CD14-positive monocyte (primary cell): ENCODE data around the gene FANCC. TPM values are rescaled to one million over a fixed set of nuclear protein-coding genes. Genes with fewer than 3 reads are reported as not detected.
A peak's percentile ranks its signal among the peaks of the same experiment; 100 is the strongest.

Source experiments
- DNase-seq, 3 donors: peaks; one replicate each; pipeline ENCODE4 v3.0.0-alpha.2; 2011 to 2022
- H2AFZ ChIP-seq: 2 replicates; pipeline ENCODE4 v1.6.0; 2012; ENCODE audit warnings: mild to moderate bottlenecking, low read depth, low read length, inconsistent platforms; ENCODE audit not compliant: insufficient read depth, poor library complexity, severe bottlenecking
- H3K27ac ChIP-seq, 2 donors: 1 replicate in 1 of 2; 2 replicates in 1 of 2; pipeline ENCODE4 v1.5.1; 2012 to 2013; ENCODE audit warnings: low read length in 2 of 2, control low read depth in 1 of 2, inconsistent platforms in 1 of 2, low read depth in 1 of 2, mild to moderate bottlenecking in 1 of 2
- H3K27me3 ChIP-seq, 2 donors: one replicate each; pipeline versions ENCODE4 v1.6.0 to v1.6.1; 2011 to 2013; ENCODE audit warnings: low read length in 2 of 2; ENCODE audit not compliant: control insufficient read depth in 2 of 2, insufficient read depth in 2 of 2
- H3K36me3 ChIP-seq, 2 donors: replicated peaks in 1 of 2; 1 replicate in 1 of 2; 2 replicates in 1 of 2; pipeline versions ENCODE4 v1.5.1 to v1.6.1; 2012 to 2013; ENCODE audit warnings: low read length in 2 of 2, control low read depth in 1 of 2, inconsistent platforms in 1 of 2, mild to moderate bottlenecking in 1 of 2; ENCODE audit not compliant: insufficient read depth in 2 of 2, control insufficient read depth in 1 of 2
- H3K4me1 ChIP-seq, 2 donors: 1 replicate in 1 of 2; 2 replicates in 1 of 2; pipeline versions ENCODE4 v1.5.1 to v1.6.1; 2012 to 2013; ENCODE audit warnings: low read length in 2 of 2, control low read depth in 1 of 2, inconsistent platforms in 1 of 2, mild to moderate bottlenecking in 1 of 2, moderate library complexity in 1 of 2; ENCODE audit not compliant: insufficient read depth in 2 of 2, control insufficient read depth in 1 of 2
- H3K4me2 ChIP-seq: replicated peaks from 2 replicates; pipeline ENCODE3; 2012; ENCODE audit warnings: low read length, moderate library complexity, mild to moderate bottlenecking; ENCODE audit not compliant: poor library complexity, severe bottlenecking; ENCODE audit errors: extremely low read depth
- H3K4me3 ChIP-seq, 3 experiments: fragments of 200-600 bp in 1 of 3; sonication (generic) in 1 of 3; replicated peaks in 1 of 3; 1 replicate in 2 of 3; 2 replicates in 1 of 3; pipeline ENCODE4 v1.5.1; 2011 to 2013; ENCODE audit warnings: low read length in 3 of 3, mild to moderate bottlenecking in 3 of 3, control low read depth in 2 of 3, low read depth in 2 of 3, inconsistent platforms in 1 of 3, moderate library complexity in 1 of 3
- H3K79me2 ChIP-seq: 2 replicates; pipeline ENCODE4 v1.6.0; 2012; ENCODE audit warnings: mild to moderate bottlenecking, control low read depth, inconsistent platforms, low read length, moderate library complexity; ENCODE audit not compliant: insufficient read depth
- H3K9ac ChIP-seq: 2 replicates; pipeline ENCODE4 v1.6.0; 2017; ENCODE audit warnings: low read length, mild to moderate bottlenecking; ENCODE audit not compliant: insufficient read depth, poor library complexity, severe bottlenecking
- H3K9me3 ChIP-seq, 2 donors: replicated peaks in 1 of 2; 1 replicate in 1 of 2; 2 replicates in 1 of 2; pipeline versions ENCODE4 v1.5.1 to v1.6.1; 2012 to 2013; ENCODE audit warnings: low read length in 2 of 2, control low read depth in 1 of 2; ENCODE audit not compliant: control insufficient read depth in 1 of 2, insufficient read depth in 1 of 2
- H4K20me1 ChIP-seq: 2 replicates; pipeline ENCODE4 v1.6.0; 2012; ENCODE audit warnings: mild to moderate bottlenecking, low read length, control low read depth, moderate library complexity; ENCODE audit not compliant: insufficient read depth
- H3K27ac Mint-ChIP-seq, 7 donors: one replicate each; pipeline ENCODE4 v1.8.0; 2020; ENCODE audit warnings: mild to moderate bottlenecking in 7 of 7, mixed read lengths in 7 of 7, moderate library complexity in 6 of 7, inconsistent platforms in 2 of 7
- H3K27me3 Mint-ChIP-seq, 3 donors: one replicate each; pipeline ENCODE4 v1.8.0; 2021 to 2022; ENCODE audit warnings: low read depth in 3 of 3, mild to moderate bottlenecking in 3 of 3, mixed read lengths in 3 of 3, moderate library complexity in 3 of 3, inconsistent platforms in 1 of 3
- H3K36me3 Mint-ChIP-seq, 2 donors: one replicate each; pipeline ENCODE4 v1.8.0; 2020; ENCODE audit warnings: mixed read lengths in 2 of 2, inconsistent platforms in 1 of 2, mild to moderate bottlenecking in 1 of 2
- H3K4me1 Mint-ChIP-seq: one replicate; pipeline ENCODE4 v1.8.0; 2020; ENCODE audit warnings: mild to moderate bottlenecking, mixed read lengths
- H3K4me3 Mint-ChIP-seq, 2 donors: one replicate each; pipeline ENCODE4 v1.8.0; 2020; ENCODE audit warnings: mild to moderate bottlenecking in 2 of 2, mixed read lengths in 2 of 2, moderate library complexity in 1 of 2
- H3K9me3 Mint-ChIP-seq, 7 donors: one replicate each; pipeline ENCODE4 v1.8.0; 2020 to 2022; ENCODE audit warnings: mixed read lengths in 7 of 7, mild to moderate bottlenecking in 6 of 7, moderate library complexity in 6 of 7, inconsistent platforms in 2 of 7
- CTCF ChIP-seq: fragments of 200-600 bp; IDR thresholded peaks from one replicate; pipeline ENCODE4 v1.8.0; 2022; ENCODE audit warnings: antibody characterized with exemption, mild to moderate bottlenecking
- WGBS: methylation state at CpG from one replicate; pipeline ENCODE4 v1.1.5; 2013; ENCODE audit warnings: missing lambda C conversion rate; ENCODE audit not compliant: insufficient coverage; 5-methylcytosine and 5-hydroxymethylcytosine counted together
- intact Hi-C, 2 donors: fragments of 100-400 bp; cut with micrococcal nuclease; formaldehyde crosslinking; loops; one replicate each; pipeline versions ENCODE4 v1.15.0 to v1.15.1; 2023
- polyA plus RNA-seq, 3 donors: library from polyadenylated mRNA; depleted of rRNA in 1 of 3; unstranded in 2 of 3; stranded (reverse) in 1 of 3; fragments of 300-500 nt in 2 of 3; fragments of >200 nt in 1 of 3; fragmentation: Illumina TruSeq in 2 of 3; gene quantifications; 1 replicate in 2 of 3; 2 replicates in 1 of 3; pipeline ENCODE4 v1.2.3, GENCODE V29; 2012 to 2021

Gene FANCC
- polyA plus RNA-seq, 3 donors = 1.2 to 2.2 (median 1.5) TPM

GRCh38 chr9:95131023-95131943 is 186.2 kb downstream of the FANCC start:
- Histone ChIP-seq H3K79me2 (no peaks in the 10 kb centered on the region), H2AFZ (no peak overlapping the region), H4K20me1 (no peaks in the 10 kb centered on the region), H3K4me3 (no peak overlapping the region), H3K4me2 (no peak overlapping the region), H3K36me3 (no peaks in the 10 kb centered on the region), H3K4me1 (peaks cover 4% of the 10 kb centered on the region in 2 donors), H3K27me3 (no peaks in the 10 kb centered on the region), H3K9me3 (no peaks in the 10 kb centered on the region), H3K27ac (no peak overlapping the region), H3K9ac (no peak overlapping the region)
- peak; percentile 89 for TF ChIP-seq CTCF
- peaks cover 5 to 10% of the 10 kb centered on the region in 2 donors for H3K36me3 Mint-ChIP-seq
- H3K9me3 Mint-ChIP-seq = no peaks in the 10 kb centered on the region
- peaks cover 3% of the 10 kb centered on the region for H3K4me1 Mint-ChIP-seq
- H3K27me3 Mint-ChIP-seq = peaks cover 0 to 1% (median 1%) of the 10 kb centered on the region in 3 donors
- no peak overlapping the region for H3K4me3 Mint-ChIP-seq
- H3K27ac Mint-ChIP-seq = peak overlapping the region in 1 of 7 donors; percentile 65
- WGBS = 55% methylated on average over 5 of the region's 7 CpGs
- DNase-seq = peak; percentile 13 to 38 (median 26)
- intact Hi-C loops = loop anchor here in 1 of 2 donors (2.0 kb wide), 1 partner anchor 450 kb away; no protein-coding TSS in a partner anchor

- Mint-ChIP-seq H3K36me3 (peaks cover 5 to 10% of the 10 kb centered on the region in 2 donors), H3K4me1 (peaks cover 3% of the 10 kb centered on the region), H3K9me3 (no peaks in the 10 kb centered on the region), H3K27ac (no peak overlapping the region), H3K27me3 (peaks cover 0 to 1% (median 1%) of the 10 kb centered on the region in 3 donors), H3K4me3 (no peak overlapping the region)
- Histone ChIP-seq H3K4me3 (no peak overlapping the region), H4K20me1 (no peaks in the 10 kb centered on the region), H3K27ac (no peak overlapping the region), H3K4me1 (peaks cover 4% of the 10 kb centered on the region in 2 donors), H3K9me3 (no peaks in the 10 kb centered on the region), H3K79me2 (no peaks in the 10 kb centered on the region), H3K36me3 (no peaks in the 10 kb centered on the region), H2AFZ (no peak overlapping the region), H3K9ac (no peak overlapping the region), H3K27me3 (no peaks in the 10 kb centered on the region), H3K4me2 (no peak overlapping the region)
- no peak for DNase-seq
- TF ChIP-seq CTCF = no peak
- intact Hi-C loops = loop anchor here in 1 of 2 donors (2.0 kb wide), 1 partner anchor 450 kb away; no protein-coding TSS in a partner anchor
- WGBS = no CpG with 5 or more reads among the region's 5 CpGs
Observed at GRCh38 chr9:95130484-95130883, 187.0 kb downstream of the FANCC start.
